ENCODE data around the gene RASSF7. TPM values are rescaled to one million over a fixed set of nuclear protein-coding genes. Genes with fewer than 3 reads are reported as not detected.

RASSF7 gene
- total and polyA plus RNA-seq, 10 of the 15 experiments (the other 5 are each of a cell fraction or from before 2014, with no cell fraction given), result 0.39 to 29.7 (median 13.2) TPM

DNA sequence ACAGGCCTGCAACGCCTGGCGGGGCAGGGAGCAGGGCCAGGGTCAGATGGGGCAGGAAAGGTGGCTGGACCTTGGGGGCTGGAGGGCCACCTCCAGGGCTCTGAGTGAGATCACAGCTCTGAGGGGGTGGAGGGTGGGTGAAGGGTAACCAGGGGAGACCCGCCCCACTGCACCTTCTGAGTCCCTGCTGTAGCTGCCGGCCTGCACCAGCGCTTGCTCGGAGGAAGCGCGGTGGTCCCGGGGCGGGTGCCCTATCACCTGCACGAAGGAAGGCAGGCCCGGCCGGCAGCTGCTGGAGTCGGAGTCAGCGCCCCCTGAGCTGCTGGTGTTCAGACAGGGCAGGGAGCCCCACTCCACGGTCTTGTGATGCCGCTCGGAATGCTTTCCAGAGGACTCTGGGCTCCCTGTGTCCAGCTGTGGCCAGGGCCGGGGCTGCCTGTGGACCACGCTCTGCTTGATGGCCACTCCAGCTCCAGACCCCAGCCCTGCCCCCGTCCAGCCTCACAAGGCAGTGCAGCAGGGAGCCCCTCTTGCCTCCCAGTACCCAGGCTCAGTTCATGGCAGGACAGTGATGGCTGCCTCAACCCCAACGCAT lies 4.0 kb upstream of the RASSF7 start:
- Histone ChIP-seq H3K27ac (ENCODE audit: control insufficient read depth, insufficient read depth) (no peak overlapping the region), H3K79me2 (ENCODE audit: control insufficient read depth, insufficient read depth, low read length) (peaks cover 3% of the 10 kb centered on the region), H3K4me1 (ENCODE audit: control insufficient read depth, insufficient read depth, low read length) (peaks cover 5% of the 10 kb centered on the region), H3K9me3 (replicated peaks; ENCODE audit: control insufficient read depth, insufficient read depth, low read length) (no peaks in the 10 kb centered on the region), H4K20me1 (ENCODE audit: control insufficient read depth, insufficient read depth) (no peaks in the 10 kb centered on the region), H3K4me3 (no peak overlapping the region), H3K4me2 (ENCODE audit: control insufficient read depth, insufficient read depth) (no peak overlapping the region), H2AFZ (ENCODE audit: control insufficient read depth, low read depth, low read length) (no peak overlapping the region), H3K27me3 (replicated peaks in 1 of 2; ENCODE audit: control insufficient read depth in 2 of 2, insufficient read depth in 2 of 2, low read length in 1 of 2) (peaks cover 0 to 5% of the 10 kb centered on the region in 2 experiments; a peak in 2 of 4 replicates), H3K36me3 (ENCODE audit: control insufficient read depth in 2 of 2, insufficient read depth in 2 of 2, low read length in 1 of 2) (no peaks in the 10 kb centered on the region), H3K9ac (ENCODE audit: control insufficient read depth, insufficient read depth, low read length) (no peak overlapping the region)
- POLR2A ChIA-PET, result interaction anchor here (1.0 kb wide), 2 partner anchors 9 to 19 kb away, joined by 3 to 4 read pairs; partner anchors contain the start of gene PHRF1
- FAIRE-seq (no peak), ATAC-seq (no peak), DNase-seq (ENCODE audit: low read depth, low spot score) (no peak)
- SMC1A ChIA-PET (ENCODE audit: uncharacterized antibody, unreplicated experiment), result interaction anchor here (1.2 kb wide), 1 partner anchor 169 kb away, joined by 3 read pairs; no protein-coding TSS in a partner anchor
- no TSS peak for BruUV-seq (replicated peaks)
- in situ Hi-C loops (cut with MboI), result loop anchor here (5.0 kb wide), 1 partner anchor 156 kb away; no protein-coding TSS in a partner anchor
- RAD21 ChIA-PET (ENCODE audit: unreplicated experiment), result interaction anchor here (0.9 to 1.2 kb wide), 4 partner anchors 19 to 166 kb away, joined by 3 to 6 read pairs (median 3); partner anchors contain the start of gene PHRF1
- intact Hi-C loops (cut with micrococcal nuclease; ENCODE audit: unreplicated experiment), result no loop called here
- CTCF ChIA-PET, result interaction anchor here (0.7 to 1.2 kb wide), 2 partner anchors 9 to 172 kb away, joined by 3 read pairs; no protein-coding TSS in a partner anchor
- WGBS (ENCODE audit: insufficient coverage, insufficient replicate concordance, low lambda C conversion rate, missing lambda C conversion rate), result 66% methylated on average over 22 of the region's 22 CpGs
- TF ChIP-seq, protein P1, sequence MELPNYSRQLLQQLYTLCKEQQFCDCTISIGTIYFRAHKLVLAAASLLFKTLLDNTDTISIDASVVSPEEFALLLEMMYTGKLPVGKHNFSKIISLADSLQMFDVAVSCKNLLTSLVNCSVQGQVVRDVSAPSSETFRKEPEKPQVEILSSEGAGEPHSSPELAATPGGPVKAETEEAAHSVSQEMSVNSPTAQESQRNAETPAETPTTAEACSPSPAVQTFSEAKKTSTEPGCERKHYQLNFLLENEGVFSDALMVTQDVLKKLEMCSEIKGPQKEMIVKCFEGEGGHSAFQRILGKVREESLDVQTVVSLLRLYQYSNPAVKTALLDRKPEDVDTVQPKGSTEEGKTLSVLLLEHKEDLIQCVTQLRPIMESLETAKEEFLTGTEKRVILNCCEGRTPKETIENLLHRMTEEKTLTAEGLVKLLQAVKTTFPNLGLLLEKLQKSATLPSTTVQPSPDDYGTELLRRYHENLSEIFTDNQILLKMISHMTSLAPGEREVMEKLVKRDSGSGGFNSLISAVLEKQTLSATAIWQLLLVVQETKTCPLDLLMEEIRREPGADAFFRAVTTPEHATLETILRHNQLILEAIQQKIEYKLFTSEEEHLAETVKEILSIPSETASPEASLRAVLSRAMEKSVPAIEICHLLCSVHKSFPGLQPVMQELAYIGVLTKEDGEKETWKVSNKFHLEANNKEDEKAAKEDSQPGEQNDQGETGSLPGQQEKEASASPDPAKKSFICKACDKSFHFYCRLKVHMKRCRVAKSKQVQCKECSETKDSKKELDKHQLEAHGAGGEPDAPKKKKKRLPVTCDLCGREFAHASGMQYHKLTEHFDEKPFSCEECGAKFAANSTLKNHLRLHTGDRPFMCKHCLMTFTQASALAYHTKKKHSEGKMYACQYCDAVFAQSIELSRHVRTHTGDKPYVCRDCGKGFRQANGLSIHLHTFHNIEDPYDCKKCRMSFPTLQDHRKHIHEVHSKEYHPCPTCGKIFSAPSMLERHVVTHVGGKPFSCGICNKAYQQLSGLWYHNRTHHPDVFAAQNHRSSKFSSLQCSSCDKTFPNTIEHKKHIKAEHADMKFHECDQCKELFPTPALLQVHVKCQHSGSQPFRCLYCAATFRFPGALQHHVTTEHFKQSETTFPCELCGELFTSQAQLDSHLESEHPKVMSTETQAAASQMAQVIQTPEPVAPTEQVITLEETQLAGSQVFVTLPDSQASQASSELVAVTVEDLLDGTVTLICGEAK (IDR thresholded peaks at IDR 0.05; ENCODE audit: borderline replicate concordance), result no peak
- TF ChIP-seq RUNX3 (IDR thresholded peaks at IDR 0.05; ENCODE audit: low read length) (no peak), TBL1XR1 (IDR thresholded peaks at IDR 0.05; ENCODE audit: low read depth, low read length) (no peak), RB1 (IDR thresholded peaks at IDR 0.05; ENCODE audit: borderline replicate concordance) (no peak), CHD2 (IDR thresholded peaks at IDR 0.05; ENCODE audit: borderline replicate concordance, low read depth, low read length) (no peak), SUZ12 (IDR thresholded peaks at IDR 0.05; ENCODE audit: unreplicated experiment) (no peak)
- TF ChIP-seq, protein P2, sequence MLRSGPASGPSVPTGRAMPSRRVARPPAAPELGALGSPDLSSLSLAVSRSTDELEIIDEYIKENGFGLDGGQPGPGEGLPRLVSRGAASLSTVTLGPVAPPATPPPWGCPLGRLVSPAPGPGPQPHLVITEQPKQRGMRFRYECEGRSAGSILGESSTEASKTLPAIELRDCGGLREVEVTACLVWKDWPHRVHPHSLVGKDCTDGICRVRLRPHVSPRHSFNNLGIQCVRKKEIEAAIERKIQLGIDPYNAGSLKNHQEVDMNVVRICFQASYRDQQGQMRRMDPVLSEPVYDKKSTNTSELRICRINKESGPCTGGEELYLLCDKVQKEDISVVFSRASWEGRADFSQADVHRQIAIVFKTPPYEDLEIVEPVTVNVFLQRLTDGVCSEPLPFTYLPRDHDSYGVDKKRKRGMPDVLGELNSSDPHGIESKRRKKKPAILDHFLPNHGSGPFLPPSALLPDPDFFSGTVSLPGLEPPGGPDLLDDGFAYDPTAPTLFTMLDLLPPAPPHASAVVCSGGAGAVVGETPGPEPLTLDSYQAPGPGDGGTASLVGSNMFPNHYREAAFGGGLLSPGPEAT (IDR thresholded peaks at IDR 0.05; ENCODE audit: low read depth), result no peak
- TF ChIP-seq, protein P3, sequence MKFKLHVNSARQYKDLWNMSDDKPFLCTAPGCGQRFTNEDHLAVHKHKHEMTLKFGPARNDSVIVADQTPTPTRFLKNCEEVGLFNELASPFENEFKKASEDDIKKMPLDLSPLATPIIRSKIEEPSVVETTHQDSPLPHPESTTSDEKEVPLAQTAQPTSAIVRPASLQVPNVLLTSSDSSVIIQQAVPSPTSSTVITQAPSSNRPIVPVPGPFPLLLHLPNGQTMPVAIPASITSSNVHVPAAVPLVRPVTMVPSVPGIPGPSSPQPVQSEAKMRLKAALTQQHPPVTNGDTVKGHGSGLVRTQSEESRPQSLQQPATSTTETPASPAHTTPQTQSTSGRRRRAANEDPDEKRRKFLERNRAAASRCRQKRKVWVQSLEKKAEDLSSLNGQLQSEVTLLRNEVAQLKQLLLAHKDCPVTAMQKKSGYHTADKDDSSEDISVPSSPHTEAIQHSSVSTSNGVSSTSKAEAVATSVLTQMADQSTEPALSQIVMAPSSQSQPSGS (IDR thresholded peaks at IDR 0.05; ENCODE audit: low read length), result no peak
- TF ChIP-seq, protein P4, sequence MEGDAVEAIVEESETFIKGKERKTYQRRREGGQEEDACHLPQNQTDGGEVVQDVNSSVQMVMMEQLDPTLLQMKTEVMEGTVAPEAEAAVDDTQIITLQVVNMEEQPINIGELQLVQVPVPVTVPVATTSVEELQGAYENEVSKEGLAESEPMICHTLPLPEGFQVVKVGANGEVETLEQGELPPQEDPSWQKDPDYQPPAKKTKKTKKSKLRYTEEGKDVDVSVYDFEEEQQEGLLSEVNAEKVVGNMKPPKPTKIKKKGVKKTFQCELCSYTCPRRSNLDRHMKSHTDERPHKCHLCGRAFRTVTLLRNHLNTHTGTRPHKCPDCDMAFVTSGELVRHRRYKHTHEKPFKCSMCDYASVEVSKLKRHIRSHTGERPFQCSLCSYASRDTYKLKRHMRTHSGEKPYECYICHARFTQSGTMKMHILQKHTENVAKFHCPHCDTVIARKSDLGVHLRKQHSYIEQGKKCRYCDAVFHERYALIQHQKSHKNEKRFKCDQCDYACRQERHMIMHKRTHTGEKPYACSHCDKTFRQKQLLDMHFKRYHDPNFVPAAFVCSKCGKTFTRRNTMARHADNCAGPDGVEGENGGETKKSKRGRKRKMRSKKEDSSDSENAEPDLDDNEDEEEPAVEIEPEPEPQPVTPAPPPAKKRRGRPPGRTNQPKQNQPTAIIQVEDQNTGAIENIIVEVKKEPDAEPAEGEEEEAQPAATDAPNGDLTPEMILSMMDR (IDR thresholded peaks at IDR 0.05 in 2 of 3, conservative IDR thresholded peaks at IDR 0.05 in 1 of 3; ENCODE audit: control insufficient read depth in 2 of 3, extremely low read depth in 1 of 3, insufficient read depth in 1 of 3, low read depth in 3 of 3, low read length in 3 of 3), result no peak

All from GM12878 (cell line).